Measurements from ENCODE around the gene MLLT11. TPM values are rescaled to one million over a fixed set of nuclear protein-coding genes. Genes with fewer than 3 reads are reported as not detected.

Gene MLLT11
- total RNA-seq, 2 donors from 2014 or later = 0.42 to 1.3 TPM

DNA sequence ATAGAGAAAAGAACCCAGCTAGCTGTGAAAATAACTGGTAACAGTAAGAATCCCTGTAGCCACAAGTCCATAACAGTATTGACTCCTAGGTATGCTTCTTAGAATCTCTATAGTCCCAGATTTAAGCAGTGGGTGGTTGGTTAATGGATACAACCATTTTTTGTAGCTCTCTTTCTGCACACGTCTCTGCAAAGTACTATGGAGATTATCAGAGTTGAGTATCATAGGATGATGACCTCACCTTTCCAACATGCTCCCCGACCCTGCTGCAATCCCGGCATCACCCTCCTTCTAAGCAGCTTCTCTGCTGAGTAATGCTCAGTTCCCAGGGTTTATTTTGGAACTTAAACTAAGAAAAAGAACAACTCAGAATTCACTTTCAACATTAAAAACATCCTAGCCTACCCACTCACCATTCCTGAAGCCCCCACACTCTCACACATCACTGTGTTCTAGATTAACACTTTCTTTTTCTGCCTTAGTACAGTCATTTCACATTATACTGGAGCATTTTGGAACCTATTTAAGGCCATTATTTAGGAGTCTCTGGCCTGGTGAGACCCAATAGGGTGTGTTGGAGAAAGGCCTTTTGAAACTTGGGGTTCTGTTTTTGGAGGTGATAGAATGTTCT is 2.7 kb downstream of the MLLT11 start:
- Histone ChIP-seq H3K9me3 (no peaks in the 10 kb centered on the region), H3K9ac (ENCODE audit: low read depth in 2 of 2, low read length in 2 of 2) (no peak overlapping the region), H3K36me3 (no peaks in the 10 kb centered on the region), H3K4me1 (no peaks in the 10 kb centered on the region), H3K27ac (no peak overlapping the region), H3K27me3 (no peaks in the 10 kb centered on the region), H3K4me3 (no peak overlapping the region)
- TF ChIP-seq, protein P1, sequence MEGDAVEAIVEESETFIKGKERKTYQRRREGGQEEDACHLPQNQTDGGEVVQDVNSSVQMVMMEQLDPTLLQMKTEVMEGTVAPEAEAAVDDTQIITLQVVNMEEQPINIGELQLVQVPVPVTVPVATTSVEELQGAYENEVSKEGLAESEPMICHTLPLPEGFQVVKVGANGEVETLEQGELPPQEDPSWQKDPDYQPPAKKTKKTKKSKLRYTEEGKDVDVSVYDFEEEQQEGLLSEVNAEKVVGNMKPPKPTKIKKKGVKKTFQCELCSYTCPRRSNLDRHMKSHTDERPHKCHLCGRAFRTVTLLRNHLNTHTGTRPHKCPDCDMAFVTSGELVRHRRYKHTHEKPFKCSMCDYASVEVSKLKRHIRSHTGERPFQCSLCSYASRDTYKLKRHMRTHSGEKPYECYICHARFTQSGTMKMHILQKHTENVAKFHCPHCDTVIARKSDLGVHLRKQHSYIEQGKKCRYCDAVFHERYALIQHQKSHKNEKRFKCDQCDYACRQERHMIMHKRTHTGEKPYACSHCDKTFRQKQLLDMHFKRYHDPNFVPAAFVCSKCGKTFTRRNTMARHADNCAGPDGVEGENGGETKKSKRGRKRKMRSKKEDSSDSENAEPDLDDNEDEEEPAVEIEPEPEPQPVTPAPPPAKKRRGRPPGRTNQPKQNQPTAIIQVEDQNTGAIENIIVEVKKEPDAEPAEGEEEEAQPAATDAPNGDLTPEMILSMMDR (IDR thresholded peaks at IDR 0.05) = no peak
- DNase-seq = no peak
- intact Hi-C loops (cut with DNase I) = no loop called here

DNA sequence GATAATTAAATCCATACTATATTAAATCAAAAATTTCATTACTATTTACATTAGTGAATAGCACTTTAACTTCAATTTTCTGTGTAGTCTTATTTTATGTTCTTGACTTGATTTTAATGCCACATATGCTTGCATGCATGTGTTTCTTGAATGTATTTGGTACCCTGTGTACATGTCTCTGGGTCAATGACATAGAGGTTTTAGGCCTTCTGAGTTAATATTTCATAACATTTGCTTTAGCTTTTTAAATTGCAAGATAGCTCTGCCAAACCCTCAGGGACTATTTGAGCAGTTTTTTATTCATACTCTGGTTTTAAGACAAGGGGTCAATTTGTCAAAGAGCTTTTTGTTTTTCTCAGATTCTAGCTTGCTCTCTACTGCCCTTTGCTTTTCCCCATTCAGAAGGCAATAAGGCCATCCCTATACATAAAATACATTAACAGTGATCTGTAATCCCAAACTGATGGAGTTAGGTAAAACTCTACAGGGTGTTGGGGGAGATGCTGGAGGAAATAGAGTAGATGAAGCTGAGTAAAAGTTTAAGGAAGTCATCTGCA is 5.0 kb downstream of the MLLT11 start:
- TF ChIP-seq, protein P1 (IDR thresholded peaks at IDR 0.05) = no peak
- DNase-seq = no peak
- Histone ChIP-seq H3K27me3 (no peaks in the 10 kb centered on the region), H3K27ac (no peak overlapping the region), H3K9me3 (no peaks in the 10 kb centered on the region), H3K4me1 (no peaks in the 10 kb centered on the region), H3K9ac (ENCODE audit: low read depth in 2 of 2, low read length in 2 of 2) (no peak overlapping the region), H3K4me3 (no peak overlapping the region), H3K36me3 (no peaks in the 10 kb centered on the region)
- intact Hi-C loops (cut with DNase I) = no loop called here

DNA sequence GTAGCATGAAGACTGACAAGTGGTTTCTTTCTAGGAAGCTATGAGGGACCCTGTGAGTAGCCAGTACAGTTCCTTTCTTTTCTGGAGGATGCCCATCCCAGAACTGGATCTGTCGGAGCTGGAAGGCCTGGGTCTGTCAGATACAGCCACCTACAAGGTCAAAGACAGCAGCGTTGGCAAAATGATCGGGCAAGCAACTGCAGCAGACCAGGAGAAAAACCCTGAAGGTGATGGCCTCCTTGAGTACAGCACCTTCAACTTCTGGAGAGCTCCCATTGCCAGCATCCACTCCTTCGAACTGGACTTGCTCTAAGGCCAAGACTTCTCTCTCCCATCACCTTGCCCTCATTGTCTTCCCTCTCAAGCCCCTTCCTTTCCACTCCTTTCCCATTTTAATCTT is 7.0 kb downstream of the MLLT11 start:
- intact Hi-C loops (cut with DNase I) = no loop called here
- DNase-seq = no peak
- Histone ChIP-seq H3K27ac (no peak overlapping the region), H3K9ac (ENCODE audit: low read depth in 2 of 2, low read length in 2 of 2) (no peak overlapping the region), H3K4me1 (peaks cover 6% of the 10 kb centered on the region), H3K27me3 (no peaks in the 10 kb centered on the region), H3K36me3 (no peaks in the 10 kb centered on the region), H3K4me3 (no peak overlapping the region), H3K9me3 (no peaks in the 10 kb centered on the region)
- TF ChIP-seq, protein P1 (IDR thresholded peaks at IDR 0.05) = no peak

DNA sequence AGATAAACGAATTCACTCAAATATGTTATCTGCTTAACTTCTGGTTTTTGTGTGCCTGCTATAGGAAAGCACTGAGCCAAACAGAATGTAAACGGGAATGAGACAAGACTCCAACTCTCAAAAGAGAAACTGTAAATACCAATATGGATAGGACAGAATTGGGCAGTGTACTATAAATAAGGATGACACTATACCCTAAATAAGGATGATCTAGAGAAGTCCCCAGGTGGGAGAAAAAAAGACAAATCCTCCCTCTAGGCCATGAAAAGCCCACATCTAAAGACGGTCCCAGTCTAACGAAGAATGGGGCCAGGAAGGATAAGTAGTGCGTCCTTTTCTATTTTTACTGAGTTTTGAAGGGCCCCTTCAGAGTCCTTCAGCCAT is 8.9 kb downstream of the MLLT11 start:
- H3K4me1 ChIP-seq = peaks cover 6% of the 10 kb centered on the region
- peak overlapping the region; percentile 11 for H3K27ac ChIP-seq
- intact Hi-C loops (cut with DNase I) = no loop called here
- no peak overlapping the region for H3K4me3 ChIP-seq
- no peaks in the 10 kb centered on the region for H3K9me3 ChIP-seq
- DNase-seq = no peak
- TF ChIP-seq, protein P1 (IDR thresholded peaks at IDR 0.05) = no peak
- no peaks in the 10 kb centered on the region for H3K27me3 ChIP-seq
- H3K9ac ChIP-seq (ENCODE audit: low read depth in 2 of 2, low read length in 2 of 2) = no peak overlapping the region
- no peaks in the 10 kb centered on the region for H3K36me3 ChIP-seq

DNA sequence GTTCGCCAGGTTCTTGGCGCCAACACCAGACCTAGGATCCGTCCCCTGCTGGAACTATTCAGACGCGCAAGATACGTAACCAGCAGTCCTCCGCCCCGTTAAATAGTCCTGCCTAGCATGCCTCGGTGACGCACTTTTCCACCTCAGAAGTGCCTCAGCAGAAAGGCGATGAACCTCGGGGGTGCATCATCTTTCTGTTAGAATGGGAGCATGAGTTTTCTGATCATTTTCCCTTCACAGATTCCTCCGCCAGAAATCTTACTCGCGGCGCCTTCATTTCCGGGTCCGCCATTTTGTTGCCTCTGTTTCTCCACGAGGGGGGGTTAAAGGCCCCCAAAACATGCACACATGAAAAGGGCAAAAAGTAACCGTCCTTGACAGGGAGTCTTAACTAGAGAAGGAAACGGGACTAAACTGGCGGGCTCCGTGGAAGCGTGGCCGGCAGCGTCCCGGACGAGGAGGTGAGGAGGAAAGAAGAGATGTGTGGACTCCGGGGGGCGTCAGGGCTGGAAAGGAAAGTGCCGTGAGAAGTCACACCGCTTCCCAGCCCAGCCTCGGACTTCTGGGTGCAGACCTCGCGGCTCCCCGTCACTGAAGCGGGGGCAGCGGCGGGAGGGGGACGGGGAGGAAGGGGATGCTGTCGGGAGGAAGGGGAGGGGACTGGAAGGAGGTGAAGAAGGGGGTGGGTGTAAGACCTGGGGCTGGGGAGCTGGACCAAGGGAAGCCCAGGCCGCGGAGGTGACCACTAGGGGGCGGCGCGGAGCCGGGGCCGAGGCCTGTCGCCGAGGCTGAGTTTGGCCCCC is 10.5 kb downstream of the MLLT11 start, which contains the start of gene GABPB2:
Gene GABPB2 (plus strand): TSS at position 288 of the 803 bp plus-strand sequence. CDS start 17,429 bp downstream, outside the sequence.
- no peaks in the 10 kb centered on the region for H3K27me3 ChIP-seq
- peak within 1 kb of the TSS; percentile 84 to 98 for H3K9ac ChIP-seq (ENCODE audit: low read depth in 2 of 2, low read length in 2 of 2)
- intact Hi-C loops (cut with DNase I) = no loop called here
- H3K36me3 ChIP-seq = no peaks in the 10 kb centered on the region
- H3K9me3 ChIP-seq = no peaks in the 10 kb centered on the region
- H3K27ac ChIP-seq = peak within 1 kb of the TSS; percentile 98
- TF ChIP-seq, protein P1 (IDR thresholded peaks at IDR 0.05) = peak; percentile 91
- peak within 1 kb of the TSS; percentile 74 for H3K4me3 ChIP-seq
- peak; percentile 93 for DNase-seq
- peaks cover 6% of the 10 kb centered on the region for H3K4me1 ChIP-seq
